HG03039 (cell line): ENCODE results near the gene SLC1A4.
A peak's percentile ranks its signal among the peaks of the same experiment; 100 is the strongest.
"Not testable (repeated sequence)": the region's sequence is repeated elsewhere in the genome, so short reads cannot be mapped to it uniquely, and the experiment has no call there.

Experiments used
- ATAC-seq: cut with Tn5 transposase; IDR thresholded peaks from one replicate; pipeline ENCODE4 v1.9.1; 2021; ENCODE audit warnings: mild to moderate bottlenecking, moderate library complexity; ENCODE audit not compliant: unreplicated experiment

The SLC1A4 gene

DNA sequence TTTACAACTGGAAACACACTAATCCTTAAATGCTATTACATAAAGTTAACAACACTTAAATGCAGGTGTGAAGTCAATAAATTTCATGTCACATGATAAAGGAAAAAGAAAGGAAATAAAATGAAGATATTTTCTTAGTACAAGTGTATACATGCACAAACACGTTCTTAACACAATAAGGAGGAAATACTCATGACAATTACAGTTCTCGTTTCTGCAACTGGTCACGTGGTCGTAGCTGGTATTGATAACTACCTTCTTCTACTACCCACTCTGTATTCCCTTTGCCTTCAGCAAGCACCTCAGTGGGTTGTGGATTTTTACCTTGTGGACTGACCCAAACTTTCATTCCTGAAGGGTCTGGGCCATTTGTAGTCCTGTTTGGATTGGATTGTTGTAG lies 26.1 kb upstream of the SLC1A4 start:
- not testable (repeated sequence) for ATAC-seq

DNA sequence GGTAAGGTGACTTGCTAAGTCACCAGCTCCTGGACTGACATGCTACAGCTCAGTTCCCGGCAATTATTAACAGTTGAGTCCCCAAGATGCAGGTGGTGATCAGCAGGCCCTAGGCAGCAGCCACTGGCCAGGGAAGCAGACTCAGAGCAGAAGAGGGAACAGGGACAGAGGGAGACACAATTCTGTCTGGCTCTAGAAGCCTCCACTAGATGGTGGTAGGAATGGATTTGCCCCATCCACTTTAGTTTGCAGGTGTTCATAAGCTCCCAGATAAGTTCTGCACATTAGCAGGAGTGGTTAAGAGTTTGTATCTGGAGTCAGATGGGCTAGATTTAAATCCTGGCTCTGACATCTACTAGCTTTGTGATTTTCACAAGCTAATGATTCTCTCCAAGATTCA lies 25.5 kb upstream of the SLC1A4 start:
- no peak for ATAC-seq

DNA sequence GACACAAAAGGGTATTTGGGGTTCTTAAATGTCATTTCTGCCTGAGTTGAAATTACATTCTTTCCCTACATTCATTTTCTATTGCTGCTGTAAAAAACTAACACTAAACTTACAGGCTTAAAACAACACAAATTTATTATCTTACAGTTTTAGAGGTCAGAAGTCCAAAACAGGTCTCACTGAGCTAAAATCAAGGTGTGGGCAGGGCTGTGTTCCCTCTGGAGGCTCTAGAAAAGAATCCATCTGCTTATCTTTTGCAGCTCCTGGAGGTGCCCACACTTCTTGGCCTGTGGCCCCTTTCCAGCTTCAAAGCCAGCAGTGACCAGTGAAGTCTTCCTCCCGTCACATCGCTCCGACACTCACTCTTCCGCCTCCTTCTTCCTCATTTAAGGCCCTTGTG lies 23.2 kb upstream of the SLC1A4 start:
- no peak for ATAC-seq

DNA sequence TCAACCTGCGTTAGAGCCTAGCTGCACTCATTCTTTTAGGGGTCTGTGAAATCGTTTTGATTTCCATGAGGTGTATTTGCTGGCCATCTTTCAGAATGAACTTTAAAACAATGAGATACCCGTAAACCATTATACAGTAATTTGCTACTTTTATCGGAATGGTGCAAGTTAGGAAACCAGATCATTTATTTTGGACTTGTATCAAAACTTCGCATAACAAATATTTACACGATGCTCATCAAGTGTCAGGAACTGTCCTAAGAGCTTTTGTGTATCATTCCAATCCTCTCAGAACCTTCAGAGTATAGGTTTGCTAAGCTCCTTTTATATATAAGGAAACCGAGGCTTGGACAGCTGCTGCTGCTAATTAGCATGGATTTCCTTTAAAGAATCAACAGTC lies 22.4 kb upstream of the SLC1A4 start:
- no peak for ATAC-seq

DNA sequence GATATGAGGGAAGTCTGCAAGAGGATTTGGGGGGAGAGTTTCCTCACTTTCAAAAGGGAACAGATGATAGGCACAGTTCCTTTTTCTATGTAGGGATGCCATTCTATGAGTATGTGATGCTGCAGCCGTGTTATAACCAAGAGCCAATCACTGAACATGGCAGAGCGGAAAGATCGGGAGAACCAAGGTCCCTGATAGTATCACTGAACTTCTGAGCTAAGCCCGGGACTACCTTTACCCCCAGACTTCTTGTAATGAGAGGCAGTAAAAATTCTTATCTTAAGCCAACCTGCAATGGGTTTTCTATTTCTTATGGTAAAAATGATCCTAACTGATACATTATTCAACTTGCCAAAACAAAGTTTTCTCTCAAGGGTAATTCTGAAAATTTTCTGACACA lies 21.6 kb upstream of the SLC1A4 start:
- ATAC-seq, result no peak

DNA sequence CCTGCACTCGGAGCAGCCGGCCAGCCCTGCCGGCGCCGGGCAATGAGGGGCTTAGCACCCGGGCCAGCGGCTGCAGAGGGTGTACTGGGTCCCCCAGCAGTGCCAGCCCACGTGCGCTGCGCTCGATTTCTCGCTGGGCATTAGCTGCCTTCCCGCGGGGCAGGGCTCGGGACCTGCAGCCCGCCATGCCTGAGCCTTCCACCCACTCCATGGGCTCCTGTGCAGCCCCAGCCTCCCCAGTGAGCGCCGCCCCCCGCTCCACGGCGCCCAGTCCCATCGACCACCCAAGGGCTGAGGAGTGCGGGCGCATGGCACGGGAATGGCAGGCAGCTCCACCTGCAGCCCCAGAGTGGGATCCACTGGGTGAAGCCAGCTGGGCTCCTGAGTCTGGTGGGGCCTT lies 20.1 kb upstream of the SLC1A4 start:
- not testable (repeated sequence) for ATAC-seq

DNA sequence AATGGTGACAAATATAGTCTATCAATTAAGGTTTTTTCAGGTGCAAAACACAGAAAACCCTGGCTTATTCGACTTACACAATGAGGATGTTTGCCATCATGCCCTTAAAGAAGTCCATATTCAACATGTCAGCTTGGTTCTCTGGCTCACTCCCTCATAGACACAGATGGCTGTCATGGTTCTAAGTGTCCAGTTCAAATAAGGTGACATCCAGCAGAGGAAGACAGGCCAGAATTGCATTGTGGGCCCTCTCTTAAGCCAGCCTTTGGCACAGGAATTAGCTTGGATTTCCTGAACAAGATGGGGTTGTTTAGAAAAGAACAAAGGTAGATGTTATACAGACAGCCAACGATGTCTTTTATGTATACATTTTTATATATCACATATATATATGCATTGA lies 18.7 kb upstream of the SLC1A4 start:
- ATAC-seq, result no peak

DNA sequence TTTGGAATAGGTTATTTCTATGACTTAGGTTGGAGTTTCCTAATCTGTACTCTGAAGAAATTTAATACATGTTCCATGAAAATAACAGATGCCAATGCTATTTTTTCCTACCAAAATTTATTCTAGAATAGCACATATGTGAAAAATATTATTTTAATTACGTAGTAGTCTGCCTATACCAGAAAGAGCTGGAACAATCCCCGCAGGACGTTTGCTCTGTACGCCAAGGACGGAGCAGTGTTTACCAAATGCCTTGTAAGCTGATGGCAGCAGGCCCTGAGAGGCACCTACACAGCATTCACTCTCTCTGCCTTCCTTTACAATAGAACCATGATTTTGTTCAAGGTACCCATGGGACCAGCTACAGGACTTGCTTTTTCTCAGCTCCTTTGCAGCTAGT lies 16.8 kb upstream of the SLC1A4 start:
- no peak for ATAC-seq

DNA sequence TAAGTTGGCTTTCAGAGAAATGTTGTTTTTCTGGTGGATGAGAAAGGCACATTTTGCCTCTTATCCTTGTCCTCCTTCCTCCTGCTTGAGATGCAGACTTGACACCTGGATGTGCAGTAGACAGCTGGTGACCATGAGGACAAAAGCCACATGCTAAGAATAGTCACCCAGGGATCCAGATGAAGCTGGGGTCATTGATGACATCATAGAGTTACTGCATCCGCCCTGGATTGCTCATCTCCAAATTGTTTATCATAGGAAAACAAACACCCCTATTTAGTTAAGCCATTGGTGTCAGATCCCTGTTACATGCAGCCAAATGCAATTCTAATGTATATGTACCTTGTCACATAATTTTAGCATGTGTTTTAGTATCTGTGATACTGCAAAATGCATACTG lies 16.3 kb upstream of the SLC1A4 start:
- no peak for ATAC-seq

DNA sequence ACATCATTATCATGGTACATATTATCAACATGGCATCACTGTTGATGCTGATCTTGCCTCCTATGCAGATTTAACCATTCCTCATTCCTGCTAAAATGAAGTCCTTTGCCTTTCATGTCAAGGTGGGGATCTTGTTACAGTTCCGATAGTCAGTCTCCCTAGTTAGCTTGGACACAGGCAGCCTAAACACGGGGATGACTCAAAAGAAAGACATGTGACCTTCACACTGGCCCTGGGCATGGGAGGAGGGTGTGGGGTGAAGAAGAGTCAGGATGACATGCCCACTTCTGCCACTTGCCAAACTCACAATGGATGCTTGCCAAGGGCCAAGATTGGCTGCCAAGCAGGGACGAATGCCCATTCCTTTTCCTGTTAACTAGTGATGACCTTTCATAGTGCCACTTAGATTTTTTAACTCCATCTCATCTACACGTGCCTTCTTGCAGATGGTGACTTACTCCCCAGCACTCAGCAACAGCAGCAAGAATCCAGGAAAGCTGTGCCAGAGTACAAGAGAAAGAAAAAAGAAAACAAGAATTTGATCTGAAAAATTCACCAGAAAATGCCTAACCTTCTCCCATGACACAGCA lies 13.9 kb upstream of the SLC1A4 start:
- ATAC-seq, result no peak

DNA sequence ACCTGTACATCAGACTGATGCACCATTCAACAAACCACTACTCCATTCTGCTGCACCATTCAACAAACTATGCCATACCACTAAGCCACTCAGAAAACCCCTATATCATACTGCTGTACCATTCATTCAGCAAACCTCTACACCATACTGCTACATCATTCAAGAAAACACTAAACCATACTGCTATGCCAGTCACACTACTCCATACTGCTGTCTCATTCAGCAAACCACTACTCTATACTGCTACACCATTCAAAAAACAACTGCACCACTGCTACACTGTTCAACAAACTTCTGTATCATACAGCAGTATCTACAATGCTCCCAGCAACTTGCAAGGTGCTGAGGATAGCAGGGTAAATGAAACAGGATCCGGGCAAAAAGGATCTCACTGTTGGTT lies 12.9 kb upstream of the SLC1A4 start:
- no peak for ATAC-seq

DNA sequence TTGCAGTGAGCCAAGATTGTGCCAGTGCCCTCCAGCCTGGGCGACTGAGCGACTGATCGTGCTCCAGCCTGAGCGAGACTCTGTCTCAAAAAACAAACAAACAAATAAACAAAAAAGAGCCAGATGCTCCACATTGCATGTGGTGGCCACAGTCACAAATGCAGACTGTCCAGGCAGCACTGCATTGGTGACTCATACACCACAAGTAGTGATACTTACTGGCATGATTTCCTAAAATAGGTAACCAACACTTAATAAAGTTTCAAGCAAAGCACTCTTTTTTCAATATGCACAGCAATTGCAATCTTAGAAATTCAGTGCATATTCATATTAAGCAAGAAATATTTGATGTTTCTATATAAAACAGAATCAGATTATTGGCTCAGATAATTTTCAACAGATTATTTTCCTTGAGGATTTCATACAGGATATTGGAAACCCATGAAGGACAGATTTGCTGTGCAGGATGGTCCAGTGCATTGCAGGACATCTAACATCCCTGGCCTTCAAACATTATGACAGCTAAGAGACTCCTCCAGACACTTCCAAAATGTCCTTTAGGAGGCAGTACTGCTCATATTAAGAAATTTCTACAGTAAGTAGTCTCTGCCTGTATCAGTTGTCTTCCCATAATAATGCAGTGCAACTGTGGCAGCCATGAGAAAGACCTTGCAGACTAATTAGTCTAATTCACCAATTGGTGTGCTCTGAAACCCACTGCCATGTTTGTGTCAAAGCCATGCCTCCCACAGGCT lies 10.5 kb upstream of the SLC1A4 start:
- ATAC-seq, result no peak

DNA sequence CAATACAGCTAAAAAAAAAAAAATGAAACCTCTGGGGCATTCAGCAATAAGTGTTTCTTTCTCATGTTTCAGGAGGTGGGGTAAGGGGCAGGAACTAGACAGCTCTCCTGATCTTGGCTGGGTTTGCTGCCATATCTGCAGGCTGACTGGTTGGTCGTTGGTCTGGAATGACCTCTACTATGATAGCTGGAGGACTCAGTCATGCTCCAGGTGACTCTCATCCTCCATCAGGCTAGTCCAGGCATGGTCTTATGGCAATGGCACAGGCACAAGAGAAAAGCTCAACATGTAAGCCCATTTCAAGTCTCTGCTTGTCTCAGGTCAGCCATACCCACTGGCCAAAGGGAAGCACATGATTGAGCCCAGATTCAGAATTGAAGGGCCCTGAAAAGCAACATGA lies 9.5 kb upstream of the SLC1A4 start:
- ATAC-seq, result no peak

DNA sequence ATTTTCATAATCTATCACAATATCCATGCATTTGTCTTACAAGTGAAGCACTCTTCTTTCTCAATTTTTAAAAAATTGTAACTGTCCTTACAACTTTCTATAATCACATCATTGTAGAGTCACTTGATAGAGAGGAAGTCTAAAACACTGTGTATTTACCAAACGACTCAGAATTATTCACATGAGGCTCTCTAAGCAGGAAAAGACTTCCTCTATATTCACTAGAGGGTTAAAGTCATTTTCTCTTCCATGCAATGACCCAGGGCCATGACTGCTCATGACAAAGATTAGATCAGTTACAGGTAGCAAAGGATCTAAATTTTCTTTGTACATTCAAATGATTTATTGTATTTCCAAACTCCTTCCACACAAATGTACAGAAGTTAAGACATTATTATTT lies 9.0 kb upstream of the SLC1A4 start:
- ATAC-seq, result no peak

DNA sequence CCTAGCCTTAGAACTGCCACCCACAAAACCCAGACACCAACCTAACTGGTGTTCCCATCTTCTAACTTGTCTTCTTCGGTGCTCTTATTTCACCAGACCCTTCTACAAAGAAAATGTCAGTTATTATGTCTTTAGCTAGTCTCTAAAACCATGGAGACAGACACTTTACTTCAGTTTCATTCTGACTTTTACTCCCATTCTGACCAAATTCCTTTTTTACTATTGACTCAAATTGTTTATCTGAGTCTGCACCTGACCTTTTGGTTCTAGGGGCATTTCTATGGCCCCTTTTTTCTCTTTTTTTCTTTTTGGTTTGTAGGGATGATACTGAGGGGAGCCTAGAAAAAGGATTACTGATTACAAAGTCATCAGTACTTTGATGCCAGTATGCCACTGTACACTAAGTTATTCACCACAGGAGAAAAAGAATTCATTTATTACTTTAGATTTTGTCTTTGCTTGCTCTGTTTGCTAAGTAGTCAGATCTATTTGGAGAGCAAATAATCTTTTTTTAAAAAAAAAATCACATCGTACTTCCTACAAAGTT lies 6.8 kb upstream of the SLC1A4 start:
- ATAC-seq, result peak; percentile 49

DNA sequence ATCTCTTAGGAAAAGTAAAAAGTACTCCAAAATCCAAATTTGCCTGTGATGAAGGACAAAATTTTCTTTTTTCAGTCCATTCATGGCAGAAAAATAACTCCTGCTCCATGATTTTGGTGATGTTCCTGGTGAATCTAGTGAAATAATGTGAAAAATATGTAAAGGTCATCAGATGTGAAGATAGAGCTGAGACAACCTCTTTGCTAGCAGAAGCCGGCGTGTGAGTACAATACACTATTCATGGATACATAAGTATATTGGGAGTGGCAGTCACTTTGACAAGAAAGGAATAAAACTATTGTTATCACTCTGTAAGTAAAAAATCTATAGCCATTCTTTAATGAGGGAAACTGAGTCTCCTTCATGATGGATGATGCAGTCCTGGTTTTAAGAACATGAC lies 6.3 kb upstream of the SLC1A4 start:
- ATAC-seq, result no peak

DNA sequence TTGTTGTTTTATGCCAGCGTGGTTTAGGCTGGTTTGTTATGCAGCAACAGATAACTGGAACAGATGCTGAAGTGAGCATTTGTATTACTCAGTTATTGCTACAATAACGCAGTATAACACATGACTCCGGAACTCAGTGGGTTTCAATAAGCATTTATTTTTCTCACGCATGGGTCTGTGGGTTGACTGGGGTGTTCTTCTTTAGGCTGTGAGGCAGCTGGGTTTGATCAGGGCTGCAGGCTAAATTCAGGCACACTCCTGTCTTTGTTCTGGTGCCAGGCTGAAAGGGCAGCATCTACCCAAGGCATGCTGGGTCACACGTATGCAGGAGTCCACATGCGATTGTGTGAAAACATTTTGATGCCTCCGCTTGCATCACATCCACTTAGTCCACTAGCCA lies 3.8 kb upstream of the SLC1A4 start:
- no peak for ATAC-seq

DNA sequence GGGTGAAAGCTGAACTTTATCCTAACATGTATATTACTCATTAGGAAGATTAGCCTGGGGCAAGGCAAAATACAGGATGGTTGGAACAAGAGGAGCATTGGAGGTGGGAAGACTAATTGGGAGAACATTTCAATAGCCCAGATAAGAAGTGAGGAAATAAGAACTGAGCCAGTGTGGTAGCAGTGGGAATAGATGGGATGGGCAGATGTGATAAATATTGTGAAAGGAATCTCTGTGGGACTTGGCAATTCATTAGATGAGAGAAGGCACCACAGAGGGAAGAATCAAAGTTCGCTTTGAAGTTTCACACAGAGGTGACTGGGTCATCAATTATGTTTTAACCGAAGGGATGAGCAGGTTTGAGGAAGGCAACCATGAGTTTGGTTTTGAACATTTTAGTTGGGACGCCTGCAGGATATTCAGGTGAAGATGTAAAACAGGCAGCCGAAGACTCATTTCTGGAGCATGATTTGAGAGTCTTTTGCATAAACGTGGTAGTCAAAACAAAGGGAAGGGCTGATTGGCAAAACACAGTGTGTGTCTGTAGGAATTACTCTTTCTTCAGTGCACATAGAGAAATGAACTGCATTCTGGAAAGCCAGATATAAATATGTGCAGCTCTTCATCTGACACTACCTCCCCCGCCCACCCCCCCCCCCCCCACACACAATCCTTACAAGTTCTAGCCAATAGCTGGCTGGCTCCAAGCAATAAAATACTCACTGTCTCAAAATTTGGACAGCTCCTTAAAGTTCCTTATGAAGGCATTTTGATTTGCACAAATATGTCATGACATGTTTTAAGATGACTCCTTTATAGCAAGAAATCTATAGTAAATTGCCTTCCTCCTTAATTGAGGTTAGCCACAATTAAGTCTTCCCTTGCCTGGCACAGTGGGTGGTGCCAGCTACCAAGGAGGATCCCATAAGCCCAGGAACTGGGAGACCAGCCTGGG lies 1.9 kb upstream of the SLC1A4 start:
- ATAC-seq, result no peak

DNA sequence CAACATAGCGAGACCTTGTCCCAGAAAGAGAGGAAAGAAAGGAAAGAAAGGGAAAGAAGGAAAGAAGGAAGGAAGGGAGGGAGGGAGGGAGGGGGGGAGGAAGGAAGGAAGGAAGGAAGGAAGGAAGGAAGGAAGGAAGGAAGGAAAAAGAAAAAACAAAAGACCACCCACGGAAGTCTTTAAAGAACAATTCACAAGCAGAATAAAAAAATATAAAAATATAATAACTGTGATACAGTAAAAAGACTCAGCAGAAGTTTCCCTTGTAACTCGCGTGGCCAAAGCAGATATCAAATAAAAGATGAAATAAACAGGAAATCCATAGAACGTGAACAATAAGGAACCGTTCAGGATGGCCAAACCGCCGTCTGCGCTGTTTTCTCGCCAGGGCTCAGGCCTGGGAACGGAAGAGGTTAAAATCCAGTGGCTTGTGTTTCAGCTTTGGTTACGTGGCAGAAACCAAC lies 1.2 kb upstream of the SLC1A4 start:
- ATAC-seq, result no peak

DNA sequence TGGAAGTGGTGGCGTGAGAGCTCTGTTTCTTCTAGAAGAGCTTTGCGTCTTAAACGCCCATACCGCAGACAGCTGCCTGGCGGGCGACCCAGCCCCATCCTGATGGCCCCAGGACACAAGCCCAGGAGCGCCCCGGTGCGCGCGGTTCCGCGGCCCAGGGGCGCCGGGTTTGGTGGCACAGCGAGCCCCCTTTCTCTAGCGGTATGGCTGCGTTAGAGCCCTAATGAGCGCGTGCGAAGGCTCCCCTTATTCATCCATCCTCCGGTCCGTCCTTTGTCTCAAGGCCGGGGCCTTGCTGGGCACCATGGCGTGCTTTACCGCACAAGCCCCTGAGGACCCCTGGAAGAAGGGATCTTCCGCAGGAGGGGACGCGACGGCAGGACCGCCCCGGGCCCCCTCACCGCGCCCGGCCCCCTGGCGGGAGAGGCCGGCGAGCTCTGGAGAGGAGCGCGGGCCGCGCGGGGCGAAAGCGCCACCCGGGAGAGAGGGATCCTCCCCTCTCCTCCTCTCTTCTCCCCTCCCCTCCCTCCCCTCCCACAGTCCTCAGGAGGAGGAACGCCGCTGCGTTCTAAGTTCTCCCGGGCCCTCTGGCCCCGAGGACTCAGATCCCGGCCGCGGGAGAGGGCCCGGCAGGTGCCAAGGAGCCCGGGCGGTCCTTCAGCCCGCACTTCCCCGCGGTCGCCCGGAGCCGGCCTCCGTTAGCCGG lies 626 bp upstream of the SLC1A4 start:
- peak; percentile 27 for ATAC-seq
